Measurements from ENCODE around the gene TMSB4X. TPM values are rescaled to one million over a fixed set of nuclear protein-coding genes. Genes with fewer than 3 reads are reported as not detected.

The TMSB4X gene
- total RNA-seq (100 to 1,000 TPM; 384 to 669 TPM), polyA plus RNA-seq (ENCODE audit: insufficient read depth, low read depth, low replicate concordance) (1,448 TPM)
- long read RNA-seq, donor 1, transcript TMSB4X-203 (2 exons, 1,702 nt), result minor isoform, 1,048 of 2,622 reads
- long read RNA-seq, donor 1, transcript TMSB4X-204 (3 exons, 628 nt), result major isoform, 1,555 of 2,622 reads
- long read RNA-seq, donor 1, partial matches to known transcripts, result 15 of 2,622 reads
- long read RNA-seq, donor 1, other reads (novel, unspliced or antisense), result 0 of 2,622 reads
- long read RNA-seq, donor 2, transcript TMSB4X-204 (3 exons, 628 nt), result major isoform, 1,024 of 1,516 reads
- long read RNA-seq, donor 2, transcript TMSB4X-203 (2 exons, 1,702 nt), result minor isoform, 471 of 1,516 reads
- long read RNA-seq, donor 2, partial matches to known transcripts, result 7 of 1,516 reads
- long read RNA-seq, donor 2, other reads (novel, unspliced or antisense), result 13 of 1,516 reads

GRCh38 chrX:12974796-12975669 lies at the start of gene TMSB4X:
TSS of gene TMSB4X (plus strand) at chrX:12975110.
- no peaks in the 10 kb centered on the region for H3K9me3 ChIP-seq
- peak within 1 kb of the TSS; percentile 72 to 85 for H3K4me3 ChIP-seq
- intact Hi-C loops (cut with DNase I; ENCODE audit: low total_unique reads), result loop anchor here (5.0 kb wide), 1 partner anchor 512 kb away; no protein-coding TSS in a partner anchor
- no peaks in the 10 kb centered on the region for H3K4me1 ChIP-seq
- peak; percentile 62 for TF ChIP-seq POLR2A (IDR thresholded peaks at IDR 0.05)
- TF ChIP-seq, protein P1, sequence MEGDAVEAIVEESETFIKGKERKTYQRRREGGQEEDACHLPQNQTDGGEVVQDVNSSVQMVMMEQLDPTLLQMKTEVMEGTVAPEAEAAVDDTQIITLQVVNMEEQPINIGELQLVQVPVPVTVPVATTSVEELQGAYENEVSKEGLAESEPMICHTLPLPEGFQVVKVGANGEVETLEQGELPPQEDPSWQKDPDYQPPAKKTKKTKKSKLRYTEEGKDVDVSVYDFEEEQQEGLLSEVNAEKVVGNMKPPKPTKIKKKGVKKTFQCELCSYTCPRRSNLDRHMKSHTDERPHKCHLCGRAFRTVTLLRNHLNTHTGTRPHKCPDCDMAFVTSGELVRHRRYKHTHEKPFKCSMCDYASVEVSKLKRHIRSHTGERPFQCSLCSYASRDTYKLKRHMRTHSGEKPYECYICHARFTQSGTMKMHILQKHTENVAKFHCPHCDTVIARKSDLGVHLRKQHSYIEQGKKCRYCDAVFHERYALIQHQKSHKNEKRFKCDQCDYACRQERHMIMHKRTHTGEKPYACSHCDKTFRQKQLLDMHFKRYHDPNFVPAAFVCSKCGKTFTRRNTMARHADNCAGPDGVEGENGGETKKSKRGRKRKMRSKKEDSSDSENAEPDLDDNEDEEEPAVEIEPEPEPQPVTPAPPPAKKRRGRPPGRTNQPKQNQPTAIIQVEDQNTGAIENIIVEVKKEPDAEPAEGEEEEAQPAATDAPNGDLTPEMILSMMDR (IDR thresholded peaks at IDR 0.05), result no peak
- 1 to 2% methylated on average over 20 to 47 of the region's 60 CpGs for WGBS, 2 donors
- peak; percentile 81 for DNase-seq
- no peaks in the 10 kb centered on the region for H3K36me3 ChIP-seq (ENCODE audit: low read depth, missing control alignments)
- H3K27ac ChIP-seq, result peak within 1 kb of the TSS; percentile 91 to 93
- H3K27me3 ChIP-seq, result no peaks in the 10 kb centered on the region

GRCh38 chrX:12929701-12930100 lies 45.2 kb upstream of the TMSB4X start:
- 61 to 77% methylated on average over 4 of the region's 4 CpGs for WGBS, 2 donors
- TF ChIP-seq, protein P1 (IDR thresholded peaks at IDR 0.05), result no peak
- TF ChIP-seq POLR2A (IDR thresholded peaks at IDR 0.05), result no peak
- no peak for DNase-seq
- H3K27me3 ChIP-seq, result no peaks in the 10 kb centered on the region
- no peaks in the 10 kb centered on the region for H3K36me3 ChIP-seq (ENCODE audit: low read depth, missing control alignments)
- H3K27ac ChIP-seq, result no peak overlapping the region
- no peaks in the 10 kb centered on the region for H3K4me1 ChIP-seq
- intact Hi-C loops (cut with DNase I; ENCODE audit: low total_unique reads), result no loop called here
- no peak overlapping the region for H3K4me3 ChIP-seq
- H3K9me3 ChIP-seq, result no peaks in the 10 kb centered on the region

DNA sequence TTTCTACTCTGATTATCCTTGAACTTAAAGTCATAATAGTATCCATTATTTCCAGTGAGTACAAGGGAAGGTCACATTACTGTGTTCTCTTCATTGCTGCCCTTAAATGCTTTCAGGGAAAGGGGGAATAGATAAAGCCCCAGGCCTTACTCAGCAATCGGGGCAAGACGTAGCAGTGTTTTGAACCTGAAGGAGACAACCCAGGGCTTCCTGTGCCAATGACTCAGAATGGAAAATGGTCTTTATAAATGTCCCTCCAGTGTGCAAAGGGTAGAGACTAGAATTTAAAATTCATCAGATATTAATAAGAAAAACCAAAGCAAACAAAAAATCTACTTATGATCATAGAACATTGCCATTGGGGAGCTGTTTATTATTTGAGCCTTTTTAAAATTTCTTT lies 44.8 kb upstream of the TMSB4X start:
- no peaks in the 10 kb centered on the region for H3K9me3 ChIP-seq
- intact Hi-C loops (cut with DNase I; ENCODE audit: low total_unique reads), result no loop called here
- H3K27ac ChIP-seq, result no peak overlapping the region
- TF ChIP-seq POLR2A (IDR thresholded peaks at IDR 0.05), result no peak
- TF ChIP-seq, protein P1 (IDR thresholded peaks at IDR 0.05), result no peak
- no peak overlapping the region for H3K4me3 ChIP-seq
- no peak for DNase-seq
- 52 to 88% methylated on average over 2 of the region's 2 CpGs for WGBS, 2 donors
- H3K36me3 ChIP-seq (ENCODE audit: low read depth, missing control alignments), result no peaks in the 10 kb centered on the region
- H3K4me1 ChIP-seq, result no peaks in the 10 kb centered on the region
- no peaks in the 10 kb centered on the region for H3K27me3 ChIP-seq

DNA sequence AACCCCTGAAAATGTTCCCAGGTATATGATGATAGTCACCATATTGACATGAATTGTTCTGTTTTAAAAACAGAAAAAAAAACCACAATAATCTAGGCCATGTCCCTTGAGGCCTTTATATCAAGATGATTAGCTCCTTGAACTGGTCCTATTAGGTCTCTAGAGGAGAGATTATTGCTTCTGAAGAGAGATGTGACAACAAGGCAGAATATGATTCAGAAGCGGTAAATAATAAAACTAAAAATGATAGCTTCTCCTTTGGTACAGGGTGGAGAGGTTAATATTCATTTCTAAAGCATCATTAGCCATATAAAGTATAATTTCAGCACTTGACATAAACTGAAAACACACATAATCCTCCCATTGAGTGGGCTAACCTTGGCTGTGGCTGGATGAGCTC lies 42.7 kb upstream of the TMSB4X start:
- WGBS, 2 donors, result 83 to 93% methylated on average over 1 of the region's 1 CpG
- H3K36me3 ChIP-seq (ENCODE audit: low read depth, missing control alignments), result no peaks in the 10 kb centered on the region
- no peaks in the 10 kb centered on the region for H3K9me3 ChIP-seq
- no peak overlapping the region for H3K27ac ChIP-seq
- H3K4me1 ChIP-seq, result no peaks in the 10 kb centered on the region
- intact Hi-C loops (cut with DNase I; ENCODE audit: low total_unique reads), result no loop called here
- H3K27me3 ChIP-seq, result no peaks in the 10 kb centered on the region
- H3K4me3 ChIP-seq, result no peak overlapping the region
- no peak for TF ChIP-seq POLR2A (IDR thresholded peaks at IDR 0.05)
- TF ChIP-seq, protein P1 (IDR thresholded peaks at IDR 0.05), result no peak
- DNase-seq, result no peak

Data from testis (tissue), 5 donors.